HCT116 (cell line): Measurements from ENCODE around the gene DNAJC1. TPM values are rescaled to one million over a fixed set of nuclear protein-coding genes. Genes with fewer than 3 reads are reported as not detected.

ENCODE experiments used
- ATAC-seq: fragments of 200-7000 bp; cut with Tn5 transposase; 2 replicates; pipeline ENCODE4 v1.9.1; 2020; ENCODE audit warnings: mild to moderate bottlenecking, moderate library complexity
- BruUV-seq: library from RNA; stranded (reverse); fragments of 400-500 nt; replicated peaks from 2 replicates; lab custom pipeline; 2021; lab: Mats Ljungman, UMichigan
- CTCF ChIA-PET: fragments of 300-600 bp; sonication (Branson Sonifier 250); formaldehyde crosslinking; loops from one replicate; lab custom pipeline; 2021; ENCODE audit warnings: antibody characterized with exemption; lab: Charles Lee
- POLR2A ChIA-PET: fragments of 300-600, 350-600 bp; sonication (Branson Sonifier 250); formaldehyde crosslinking; loops from one replicate; lab custom pipeline; 2021; ENCODE audit warnings: antibody characterized with exemption; lab: Charles Lee
- RAD21 ChIA-PET, 2 experiments: fragments of 300-600 bp; sonication (Branson Sonifier 250); formaldehyde crosslinking; loops; one replicate each; lab custom pipeline; 2023; ENCODE audit warnings: low total read pairs in 2 of 2; ENCODE audit not compliant: uncharacterized antibody in 2 of 2, unreplicated experiment in 2 of 2, low non-redundant PET in 1 of 2; lab: Charles Lee
- DNase-seq: peaks from one replicate; pipeline ENCODE4 v3.0.0-alpha.2; 2010; ENCODE audit warnings: low read depth, low spot score
- H2AFZ ChIP-seq: fragments of 200-600 bp; shearing (Covaris generic), sonication (generic); 2 replicates; pipeline ENCODE4 v1.6.1; 2017; ENCODE audit warnings: low read depth, mixed run types, mixed read lengths, antibody characterized with exemption, low read length; ENCODE audit not compliant: poor library complexity, severe bottlenecking
- H3K27ac ChIP-seq: 2 replicates; pipeline ENCODE4 v1.5.1; 2012; ENCODE audit warnings: low read depth, low read length
- H3K27me3 ChIP-seq: fragments of 200-600 bp; sonication (generic); 2 replicates; pipeline ENCODE4 v1.6.1; 2016; ENCODE audit warnings: mixed run types, low read length, mixed read lengths; ENCODE audit not compliant: insufficient read depth
- H3K36me3 ChIP-seq, 2 experiments: fragments of 200-500 bp in 1 of 2; fragments of 200-600 bp in 1 of 2; sonication (Bioruptor generic) in 1 of 2; sonication (generic) in 1 of 2; 2 replicates each; pipeline versions ENCODE4 v1.5.1 to v1.6.1; 2014 to 2016; ENCODE audit warnings: low read length in 2 of 2, inconsistent platforms in 1 of 2, mixed read lengths in 1 of 2, mixed run types in 1 of 2; ENCODE audit not compliant: insufficient read depth in 2 of 2, control insufficient read depth in 1 of 2
- H3K4me1 ChIP-seq, 2 experiments: fragments of 200-600 bp in 1 of 2; sonication (generic) in 1 of 2; 2 replicates each; pipeline versions ENCODE4 v1.5.1 to v1.6.1; 2012 to 2017; ENCODE audit warnings: low read length in 2 of 2, inconsistent platforms in 1 of 2, mild to moderate bottlenecking in 1 of 2, mixed read lengths in 1 of 2, mixed run types in 1 of 2, moderate library complexity in 1 of 2; ENCODE audit not compliant: insufficient read depth in 2 of 2, control insufficient read depth in 1 of 2
- H3K4me2 ChIP-seq: fragments of 200-600 bp; sonication (generic); 2 replicates; pipeline ENCODE4 v1.6.1; 2017; ENCODE audit warnings: mixed run types, low read length, mixed read lengths
- H3K4me3 ChIP-seq, 2 experiments: fragments of 200-600 bp in 1 of 2; sonication (generic) in 1 of 2; replicated peaks in 1 of 2; 2 replicates each; pipeline ENCODE4 v1.5.1; 2011 to 2016; ENCODE audit warnings: low read length in 2 of 2, control low read depth in 1 of 2, low read depth in 1 of 2, mild to moderate bottlenecking in 1 of 2, mixed read lengths in 1 of 2, mixed run types in 1 of 2
- H3K79me2 ChIP-seq: fragments of 200-600 bp; sonication (generic); 2 replicates; pipeline ENCODE4 v1.6.1; 2017; ENCODE audit warnings: mild to moderate bottlenecking, mixed run types, low read length, moderate library complexity, mixed read lengths; ENCODE audit not compliant: insufficient read depth
- H3K9ac ChIP-seq: fragments of 200-600 bp; sonication (generic); 2 replicates; pipeline ENCODE4 v1.6.1; 2016; ENCODE audit warnings: low read length, mixed read lengths
- H3K9me2 ChIP-seq: fragments of 200-600 bp; sonication (generic), shearing (Covaris generic); 2 replicates; pipeline ENCODE4 v1.6.1; 2017; ENCODE audit warnings: mixed run types, mild to moderate bottlenecking, moderate library complexity; ENCODE audit not compliant: insufficient read depth
- H3K9me3 ChIP-seq, 2 experiments: fragments of 200-500 bp in 1 of 2; fragments of 200-600 bp in 1 of 2; sonication (Bioruptor generic) in 1 of 2; sonication (generic) in 1 of 2; 2 replicates each; pipeline ENCODE4 v1.6.1; 2014 to 2017; ENCODE audit warnings: low read length in 2 of 2, mixed read lengths in 2 of 2, inconsistent platforms in 1 of 2, low read depth in 1 of 2, mild to moderate bottlenecking in 1 of 2, mixed run types in 1 of 2, moderate library complexity in 1 of 2; ENCODE audit not compliant: control insufficient read depth in 1 of 2, insufficient read depth in 1 of 2
- H4K20me1 ChIP-seq: fragments of 200-600 bp; sonication (generic), shearing (Covaris generic); 2 replicates; pipeline ENCODE4 v1.6.1; 2017; ENCODE audit warnings: mixed run types, mild to moderate bottlenecking, moderate library complexity; ENCODE audit not compliant: insufficient read depth
- ATF3 ChIP-seq: IDR thresholded peaks from 2 replicates; pipeline ENCODE4 v1.6.1; 2012
- CBX3 ChIP-seq: IDR thresholded peaks from 2 replicates; pipeline ENCODE4 v1.6.1; 2012; ENCODE audit warnings: low read depth
- CEBPB ChIP-seq: IDR thresholded peaks from 2 replicates; pipeline ENCODE4 v1.6.1; 2012; ENCODE audit warnings: low read depth
- CTCF ChIP-seq, 3 experiments: fragments of 200-600 bp in 1 of 3; sonication (generic) in 1 of 3; IDR thresholded peaks in 2 of 3; conservative IDR thresholded peaks in 1 of 3; 2 replicates each; pipeline ENCODE4 v1.5.1; 2012 to 2017; ENCODE audit warnings: low read depth in 2 of 3, low read length in 2 of 3, antibody characterized with exemption in 1 of 3, borderline replicate concordance in 1 of 3, control low read depth in 1 of 3, mild to moderate bottlenecking in 1 of 3, mixed read lengths in 1 of 3, mixed run types in 1 of 3, moderate library complexity in 1 of 3; ENCODE audit not compliant: insufficient read depth in 1 of 3
- EGR1 ChIP-seq: IDR thresholded peaks from 2 replicates; pipeline ENCODE4 v1.6.1; 2012; ENCODE audit warnings: low read depth
- ELF1 ChIP-seq: IDR thresholded peaks from 2 replicates; pipeline ENCODE4 v1.6.1; 2012; ENCODE audit warnings: low read depth, borderline replicate concordance
- EZH2 ChIP-seq: fragments of 200-600 bp; sonication (generic); IDR thresholded peaks from 2 replicates; pipeline ENCODE4 v1.6.1; 2017; ENCODE audit warnings: antibody characterized with exemption, mixed run types
- EZH2phosphoT487 ChIP-seq: fragments of 200-600 bp; IDR thresholded peaks from 2 replicates; pipeline ENCODE4 v1.6.1; 2018; ENCODE audit warnings: antibody characterized with exemption, borderline replicate concordance
- FOSL1 ChIP-seq: IDR thresholded peaks from 2 replicates; pipeline ENCODE4 v1.6.1; 2012; ENCODE audit warnings: low read depth
- JUND ChIP-seq: IDR thresholded peaks from 2 replicates; pipeline ENCODE4 v1.6.1; 2012
- POLR2A ChIP-seq: IDR thresholded peaks from 2 replicates; pipeline ENCODE4 v1.7.0; 2011; ENCODE audit warnings: borderline replicate concordance; ENCODE audit not compliant: insufficient read depth, insufficient read length; ENCODE audit errors: extremely low read depth
- POLR2AphosphoS5 ChIP-seq: IDR thresholded peaks from 2 replicates; pipeline ENCODE4 v1.6.1; 2011; ENCODE audit warnings: mild to moderate bottlenecking, low read depth, low read length, moderate library complexity
- REST ChIP-seq: IDR thresholded peaks from 2 replicates; pipeline ENCODE4 v1.6.1; 2012; ENCODE audit warnings: low read depth
- SP1 ChIP-seq: IDR thresholded peaks from 2 replicates; pipeline ENCODE4 v1.6.1; 2012; ENCODE audit warnings: low read depth
- SRF ChIP-seq: IDR thresholded peaks from 2 replicates; pipeline ENCODE4 v1.6.1; 2012; ENCODE audit warnings: low read depth
- TCF7L2 ChIP-seq: IDR thresholded peaks from 2 replicates; pipeline ENCODE4 v1.7.0; 2011; ENCODE audit warnings: borderline replicate concordance, inconsistent platforms; ENCODE audit not compliant: insufficient read depth, insufficient read length; ENCODE audit errors: extremely low read depth
- YY1 ChIP-seq: IDR thresholded peaks from 2 replicates; pipeline ENCODE4 v1.6.1; 2011; ENCODE audit warnings: low read length, low read depth, moderate library complexity, mild to moderate bottlenecking; ENCODE audit not compliant: insufficient replicate concordance; ENCODE audit errors: extremely low read depth
- ZBTB33 ChIP-seq: IDR thresholded peaks from 2 replicates; pipeline ENCODE4 v1.6.1; 2011; ENCODE audit warnings: mild to moderate bottlenecking, low read length, moderate library complexity; ENCODE audit not compliant: insufficient replicate concordance; ENCODE audit errors: extremely low read depth
- ZFX ChIP-seq: fragments of 450-650 bp; IDR thresholded peaks from 2 replicates; pipeline ENCODE4 v1.6.1; 2017
- ZNF274 ChIP-seq: fragments of 200-500 bp; sonication (Bioruptor generic); IDR thresholded peaks from 2 replicates; pipeline ENCODE4 v1.6.1; 2014; ENCODE audit warnings: mild to moderate bottlenecking, low read depth, low read length, inconsistent platforms
- intact Hi-C: fragments of 100-400 bp; cut with micrococcal nuclease; formaldehyde crosslinking; loops from 2 replicates; pipeline ENCODE4 v1.10.0; 2022
- total RNA-seq: library from RNA; stranded (reverse); gene quantifications from one replicate; pipeline ENCODE4 v1.2.1, GENCODE V29; 2021; ENCODE audit not compliant: unreplicated experiment

DNAJC1 gene
- total RNA-seq, 1 experiment from 2014 or later: 17.9 TPM

- Histone ChIP-seq H3K9me3 (peaks cover 0 to 3% of the 10 kb centered on the region in 2 experiments; a peak in 1 of 4 replicates), H3K4me1 (no peaks in the 10 kb centered on the region), H3K9me2 (no peaks in the 10 kb centered on the region), H3K9ac (no peak overlapping the region), H3K79me2 (peaks cover 62% of the 10 kb centered on the region)
- no peak for ATAC-seq
- intact Hi-C loops: loop anchor here (5.0 to 10.0 kb wide), 4 partner anchors 493 to 1302 kb away; no protein-coding TSS in a partner anchor
- ChIA-PET RAD21 (interaction anchor here in 1 of 2 experiments (0.9 kb wide), 1 partner anchor 326 kb away, joined by 3 read pairs; the partner anchor contains the start of gene COMMD3), POLR2A (no interaction called here)
- no peak for DNase-seq
- BruUV-seq: no TSS peak
- TF ChIP-seq EZH2phosphoT487: no peak
- TF ChIP-seq FOSL1: no peak
- no peak for TF ChIP-seq ZFX
- TF ChIP-seq REST: no peak
- no peak for TF ChIP-seq CBX3
- no peak for TF ChIP-seq TCF7L2
- no peak for TF ChIP-seq CEBPB
- no peak for TF ChIP-seq SP1
- TF ChIP-seq POLR2AphosphoS5: no peak
- no peak for TF ChIP-seq POLR2A
- no peak for TF ChIP-seq ELF1
- TF ChIP-seq ZBTB33: no peak
- no peak for TF ChIP-seq CTCF (IDR thresholded peaks at IDR 0.05 in 2 of 3, conservative IDR thresholded peaks at IDR 0.05 in 1 of 3; ENCODE audit: borderline replicate concordance in 1 of 3, insufficient read depth in 1 of 3, low read depth in 2 of 3, low read length in 2 of 3)
- TF ChIP-seq SRF: no peak
- no peak for TF ChIP-seq EGR1
- no peak for TF ChIP-seq EZH2
- TF ChIP-seq JUND: no peak
- no peak for TF ChIP-seq ATF3
- TF ChIP-seq ZNF274: no peak
- TF ChIP-seq YY1: no peak
- TF ChIP-seq, all 23 proteins: peak for 0
- Histone ChIP-seq H3K27ac (no peak overlapping the region), H3K4me3 (no peak overlapping the region), H3K27me3 (no peaks in the 10 kb centered on the region), H2AFZ (no peak overlapping the region), H3K4me2 (no peak overlapping the region), H4K20me1 (no peaks in the 10 kb centered on the region), H3K36me3 (no peaks in the 10 kb centered on the region)
- CTCF ChIA-PET: interaction anchor here (1.1 to 1.3 kb wide), 3 partner anchors 20 to 998 kb away, joined by 3 to 4 read pairs (median 3); no protein-coding TSS in a partner anchor
These were observed 13.1 kb downstream of the DNAJC1 start for GRCh38 chr10:21990449-21990848.
